Measurements from ENCODE around the gene MXRA7. TPM values are rescaled to one million over a fixed set of nuclear protein-coding genes. Genes with fewer than 3 reads are reported as not detected.

MXRA7 gene
- total RNA-seq, 4 donors from 2014 or later, result 31.0 to 633 (median 52.5) TPM

GRCh38 chr17:76753061-76753961 lies 42.5 kb upstream of the MXRA7 start:
- no peaks in the 10 kb centered on the region for H3K27me3 ChIP-seq
- peaks cover 0 to 18% (median 4%) of the 10 kb centered on the region in 4 donors for H3K36me3 ChIP-seq
- H3K27ac ChIP-seq, result no peak overlapping the region
- in situ Hi-C loops (cut with MboI; ENCODE audit: low pct_ligation_motif_present in 1 of 4, low pct_unique_long_range_greater_than_20kb in 1 of 4, low sequenced_read_pairs in 3 of 4), result no loop called here
- H3K9me3 ChIP-seq, result no peaks in the 10 kb centered on the region
- intact Hi-C loops (cut with DNase I; ENCODE audit: low total_unique reads), result no loop called here
- no peak for DNase-seq
- no peak for TF ChIP-seq POLR2A (IDR thresholded peaks at IDR 0.05)
- no peak for TF ChIP-seq EP300 (IDR thresholded peaks at IDR 0.05; ENCODE audit: low read depth)
- TF ChIP-seq POLR2AphosphoS5 (IDR thresholded peaks at IDR 0.05), result no peak
- TF ChIP-seq CTCF (IDR thresholded peaks at IDR 0.05), result no peak
- WGBS, 2 donors (ENCODE audit: low coverage in 1 of 2), result 80 to 87% methylated on average over 7 to 12 of the region's 12 CpGs
- no peak overlapping the region for H3K4me3 ChIP-seq
- H3K4me1 ChIP-seq, result no peaks in the 10 kb centered on the region

GRCh38 chr17:76752006-76752405 lies 41.2 kb upstream of the MXRA7 start:
- no peak for DNase-seq
- Histone ChIP-seq H3K4me3 (no peak overlapping the region), H3K4me1 (no peaks in the 10 kb centered on the region), H3K27ac (no peak overlapping the region), H3K9me3 (no peaks in the 10 kb centered on the region), H3K27me3 (no peaks in the 10 kb centered on the region), H3K36me3 (peaks cover 0 to 18% (median 2%) of the 10 kb centered on the region in 4 donors)
- in situ Hi-C loops (cut with MboI; ENCODE audit: low pct_ligation_motif_present in 1 of 4, low pct_unique_long_range_greater_than_20kb in 1 of 4, low sequenced_read_pairs in 3 of 4), result no loop called here
- intact Hi-C loops (cut with DNase I; ENCODE audit: low total_unique reads), result no loop called here
- TF ChIP-seq POLR2AphosphoS5 (IDR thresholded peaks at IDR 0.05) (no peak), POLR2A (IDR thresholded peaks at IDR 0.05) (no peak), CTCF (IDR thresholded peaks at IDR 0.05) (no peak), EP300 (IDR thresholded peaks at IDR 0.05; ENCODE audit: low read depth) (no peak)
- WGBS, 2 donors (ENCODE audit: low coverage in 1 of 2), result 83 to 85% methylated on average over 4 of the region's 4 CpGs

GRCh38 chr17:76751416-76751993 lies 40.7 kb upstream of the MXRA7 start:
- no peak for DNase-seq
- no peak overlapping the region for H3K4me3 ChIP-seq
- H3K27me3 ChIP-seq, result no peaks in the 10 kb centered on the region
- H3K27ac ChIP-seq, result no peak overlapping the region
- no peaks in the 10 kb centered on the region for H3K4me1 ChIP-seq
- in situ Hi-C loops (cut with MboI; ENCODE audit: low pct_ligation_motif_present in 1 of 4, low pct_unique_long_range_greater_than_20kb in 1 of 4, low sequenced_read_pairs in 3 of 4) (no loop called here), intact Hi-C loops (cut with DNase I; ENCODE audit: low total_unique reads) (no loop called here)
- H3K9me3 ChIP-seq, result no peaks in the 10 kb centered on the region
- peaks cover 0 to 20% (median 0%) of the 10 kb centered on the region in 4 donors for H3K36me3 ChIP-seq
- 89 to 100% methylated on average over 1 to 3 of the region's 3 CpGs for WGBS, 2 donors (ENCODE audit: low coverage in 1 of 2)
- TF ChIP-seq CTCF (IDR thresholded peaks at IDR 0.05) (no peak), EP300 (IDR thresholded peaks at IDR 0.05; ENCODE audit: low read depth) (no peak), POLR2AphosphoS5 (IDR thresholded peaks at IDR 0.05) (no peak), POLR2A (IDR thresholded peaks at IDR 0.05) (no peak)

GRCh38 chr17:76748657-76749056 lies 37.9 kb upstream of the MXRA7 start:
- no peak overlapping the region for H3K4me3 ChIP-seq
- no peaks in the 10 kb centered on the region for H3K9me3 ChIP-seq
- intact Hi-C loops (cut with DNase I; ENCODE audit: low total_unique reads) (no loop called here), in situ Hi-C loops (cut with MboI; ENCODE audit: low pct_ligation_motif_present in 1 of 4, low pct_unique_long_range_greater_than_20kb in 1 of 4, low sequenced_read_pairs in 3 of 4) (no loop called here)
- no peak overlapping the region for H3K27ac ChIP-seq
- no peaks in the 10 kb centered on the region for H3K4me1 ChIP-seq
- no peak for TF ChIP-seq POLR2AphosphoS5 (IDR thresholded peaks at IDR 0.05)
- TF ChIP-seq POLR2A (IDR thresholded peaks at IDR 0.05), result no peak
- no peak for TF ChIP-seq CTCF (IDR thresholded peaks at IDR 0.05)
- TF ChIP-seq EP300 (IDR thresholded peaks at IDR 0.05; ENCODE audit: low read depth), result no peak
- peaks cover 0 to 24% (median 7%) of the 10 kb centered on the region in 4 donors for H3K36me3 ChIP-seq
- no peak for DNase-seq
- H3K27me3 ChIP-seq, result no peaks in the 10 kb centered on the region
- 100% methylated on average over 1 of the region's 1 CpG for WGBS, 2 donors (ENCODE audit: low coverage in 1 of 2)

Data from transverse colon (tissue), 4 donors.